Stomach (tissue), 4 donors: ENCODE measurements around the gene SEC61B.

Experiments
- CTCF ChIP-seq, 7 experiments: fragments of 450-650 bp in 4 of 7; fragments of 200-600 bp in 3 of 7; sonication (generic) in 3 of 7; IDR thresholded peaks; one replicate each; pipeline ENCODE4 v1.5.1; 2016 to 2019; ENCODE audit warnings: antibody characterized with exemption in 7 of 7, control low read depth in 2 of 7, mild to moderate bottlenecking in 1 of 7
- POLR2AphosphoS5 ChIP-seq, 3 donors: sonication (generic); formaldehyde crosslinking; IDR thresholded peaks; one replicate each; pipeline ENCODE4 v1.6.1; 2016; ENCODE audit warnings: antibody characterized with exemption in 3 of 3

- TF ChIP-seq CTCF (IDR thresholded peaks at IDR 0.05) (no peak), POLR2AphosphoS5 (IDR thresholded peaks at IDR 0.05) (no peak)
These were observed 13.0 kb downstream of the SEC61B start for GRCh38 chr9:99235069-99235468.
